ENCODE data around the gene PRX.

The PRX gene

GRCh38 chr19:40365010-40365409, 48.2 kb downstream of the PRX start:
- no peak for DNase-seq (ENCODE audit: low read depth)
- TF ChIP-seq CTCF (conservative IDR thresholded peaks at IDR 0.05; ENCODE audit: control insufficient read depth, insufficient read depth, low read depth, low read length): no peak
- no peak overlapping the region for H3K4me3 ChIP-seq (ENCODE audit: control insufficient read depth, low read depth, low read length)

GRCh38 chr19:40363069-40363468, 50.1 kb downstream of the PRX start:
- TF ChIP-seq CTCF (conservative IDR thresholded peaks at IDR 0.05; ENCODE audit: control insufficient read depth, insufficient read depth, low read depth, low read length): no peak
- DNase-seq (ENCODE audit: low read depth): no peak
- H3K4me3 ChIP-seq (ENCODE audit: control insufficient read depth, low read depth, low read length): no peak overlapping the region

DNA sequence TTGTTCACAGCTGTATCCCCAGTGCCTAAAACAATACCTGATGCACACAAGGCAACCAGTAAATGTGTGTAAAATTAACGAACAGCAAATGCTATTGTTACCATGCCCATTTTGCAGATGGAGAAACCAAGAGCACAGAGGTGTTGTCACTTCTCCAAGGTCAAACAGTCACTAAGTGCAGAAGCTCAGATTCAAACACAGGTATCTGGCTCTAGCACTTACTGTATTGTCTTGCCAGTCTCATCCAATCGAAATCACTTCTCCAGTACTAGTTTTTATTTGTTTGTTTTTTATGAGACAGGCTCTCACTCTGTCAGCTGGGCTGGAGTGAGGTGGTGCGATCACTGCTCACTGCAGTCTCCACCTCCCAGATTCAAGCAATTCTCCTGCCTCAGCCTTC, 51.0 kb downstream of the PRX start:
- TF ChIP-seq CTCF (conservative IDR thresholded peaks at IDR 0.05; ENCODE audit: control insufficient read depth, insufficient read depth, low read depth, low read length): no peak
- H3K4me3 ChIP-seq (ENCODE audit: control insufficient read depth, low read depth, low read length): no peak overlapping the region
- DNase-seq (ENCODE audit: low read depth): no peak

GRCh38 chr19:40360708-40361241, 52.4 kb downstream of the PRX start:
- no peak for DNase-seq (ENCODE audit: low read depth)
- TF ChIP-seq CTCF (conservative IDR thresholded peaks at IDR 0.05; ENCODE audit: control insufficient read depth, insufficient read depth, low read depth, low read length): no peak
- H3K4me3 ChIP-seq (ENCODE audit: control insufficient read depth, low read depth, low read length): no peak overlapping the region

DNA sequence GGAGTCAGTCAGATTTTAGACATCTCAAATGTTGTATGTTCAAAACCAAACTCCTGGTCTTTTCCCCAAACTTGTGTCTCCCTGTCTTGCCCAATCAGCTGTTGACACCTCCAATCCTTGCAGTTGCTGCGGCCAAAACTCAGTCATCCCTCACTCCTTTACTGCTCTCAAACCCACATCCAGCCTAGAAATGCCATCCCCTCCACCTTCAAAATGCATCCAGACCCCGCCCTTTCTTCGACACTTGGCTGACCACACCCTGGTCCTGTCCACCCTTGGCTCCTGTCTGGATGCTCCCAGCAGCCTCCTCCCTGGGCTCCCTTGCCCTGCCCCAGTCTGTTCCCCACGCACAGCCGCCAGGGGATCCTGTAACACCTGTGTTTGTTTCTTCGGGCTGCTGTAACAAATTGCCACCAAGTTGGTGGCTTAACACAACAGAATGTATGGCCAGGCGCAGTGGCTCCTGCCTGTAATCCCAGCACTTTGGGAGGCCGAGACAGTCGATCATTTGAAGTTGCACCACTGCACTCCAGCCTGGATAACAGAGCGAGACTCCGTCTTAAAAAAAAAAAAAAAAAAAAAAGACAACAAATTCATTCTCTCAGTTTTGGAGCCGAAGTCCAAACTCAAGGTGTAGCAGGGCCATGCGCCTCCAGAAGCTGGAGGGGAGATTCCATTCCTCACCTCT, 53.0 kb downstream of the PRX start:
- H3K4me3 ChIP-seq (ENCODE audit: control insufficient read depth, low read depth, low read length): no peak overlapping the region
- no peak for TF ChIP-seq CTCF (conservative IDR thresholded peaks at IDR 0.05; ENCODE audit: control insufficient read depth, insufficient read depth, low read depth, low read length)
- DNase-seq (ENCODE audit: low read depth): no peak

DNA sequence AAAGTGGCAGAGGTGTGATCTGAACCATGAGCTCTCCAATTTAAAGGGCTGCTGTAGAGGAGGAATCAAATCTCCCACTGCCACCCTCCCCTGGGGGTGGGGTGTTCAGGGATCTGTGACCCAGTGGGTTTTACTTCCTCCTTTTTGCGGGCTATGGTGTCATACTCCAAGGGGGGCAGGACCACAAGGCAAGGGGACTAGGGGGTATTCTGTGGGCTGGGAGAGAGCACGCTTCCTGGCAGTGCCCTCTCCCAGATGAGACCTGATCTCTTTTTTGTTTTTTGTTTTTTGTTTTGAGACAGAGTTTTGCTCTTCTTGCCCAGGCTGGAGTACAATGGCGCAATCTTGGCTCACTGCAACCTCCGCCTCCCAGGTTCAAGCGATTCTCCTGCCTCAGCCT, 54.4 kb downstream of the PRX start:
- TF ChIP-seq CTCF (conservative IDR thresholded peaks at IDR 0.05; ENCODE audit: control insufficient read depth, insufficient read depth, low read depth, low read length): no peak
- H3K4me3 ChIP-seq (ENCODE audit: control insufficient read depth, low read depth, low read length): no peak overlapping the region
- DNase-seq (ENCODE audit: low read depth): no peak

Measured in fibroblast of mammary gland (primary cell).